ENCODE data around the gene DDIT4.
A peak's percentile ranks its signal among the peaks of the same experiment; 100 is the strongest.
"Not testable (repeated sequence)": the region's sequence is repeated elsewhere in the genome, so short reads cannot be mapped to it uniquely, and the experiment has no call there.

Gene DDIT4

GRCh38 chr10:72267819-72268399, 5.8 kb upstream of the DDIT4 start:
- no peak for DNase-seq (ENCODE audit: low spot score)

GRCh38 chr10:72268475-72269200, 5.1 kb upstream of the DDIT4 start:
- DNase-seq (ENCODE audit: low spot score), result not testable (repeated sequence)

- no peak for DNase-seq (ENCODE audit: low spot score)
Observed at GRCh38 chr10:72270607-72271281, 3.0 kb upstream of the DDIT4 start.

- DNase-seq (ENCODE audit: low spot score), result peak; percentile 85
Observed at GRCh38 chr10:72272689-72273409, 875 bp upstream of the DDIT4 start.

GRCh38 chr10:72274213-72274729, 547 bp downstream of the DDIT4 start:
- no peak for DNase-seq (ENCODE audit: low spot score)

DNA sequence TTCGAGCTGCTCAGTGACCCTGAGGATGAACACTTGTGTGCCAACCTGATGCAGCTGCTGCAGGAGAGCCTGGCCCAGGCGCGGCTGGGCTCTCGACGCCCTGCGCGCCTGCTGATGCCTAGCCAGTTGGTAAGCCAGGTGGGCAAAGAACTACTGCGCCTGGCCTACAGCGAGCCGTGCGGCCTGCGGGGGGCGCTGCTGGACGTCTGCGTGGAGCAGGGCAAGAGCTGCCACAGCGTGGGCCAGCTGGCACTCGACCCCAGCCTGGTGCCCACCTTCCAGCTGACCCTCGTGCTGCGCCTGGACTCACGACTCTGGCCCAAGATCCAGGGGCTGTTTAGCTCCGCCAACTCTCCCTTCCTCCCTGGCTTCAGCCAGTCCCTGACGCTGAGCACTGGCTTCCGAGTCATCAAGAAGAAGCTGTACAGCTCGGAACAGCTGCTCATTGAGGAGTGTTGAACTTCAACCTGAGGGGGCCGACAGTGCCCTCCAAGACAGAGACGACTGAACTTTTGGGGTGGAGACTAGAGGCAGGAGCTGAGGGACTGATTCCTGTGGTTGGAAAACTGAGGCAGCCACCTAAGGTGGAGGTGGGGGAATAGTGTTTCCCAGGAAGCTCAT, 1.1 kb downstream of the DDIT4 start:
- peak; percentile 80 for DNase-seq (ENCODE audit: low spot score)

DNA sequence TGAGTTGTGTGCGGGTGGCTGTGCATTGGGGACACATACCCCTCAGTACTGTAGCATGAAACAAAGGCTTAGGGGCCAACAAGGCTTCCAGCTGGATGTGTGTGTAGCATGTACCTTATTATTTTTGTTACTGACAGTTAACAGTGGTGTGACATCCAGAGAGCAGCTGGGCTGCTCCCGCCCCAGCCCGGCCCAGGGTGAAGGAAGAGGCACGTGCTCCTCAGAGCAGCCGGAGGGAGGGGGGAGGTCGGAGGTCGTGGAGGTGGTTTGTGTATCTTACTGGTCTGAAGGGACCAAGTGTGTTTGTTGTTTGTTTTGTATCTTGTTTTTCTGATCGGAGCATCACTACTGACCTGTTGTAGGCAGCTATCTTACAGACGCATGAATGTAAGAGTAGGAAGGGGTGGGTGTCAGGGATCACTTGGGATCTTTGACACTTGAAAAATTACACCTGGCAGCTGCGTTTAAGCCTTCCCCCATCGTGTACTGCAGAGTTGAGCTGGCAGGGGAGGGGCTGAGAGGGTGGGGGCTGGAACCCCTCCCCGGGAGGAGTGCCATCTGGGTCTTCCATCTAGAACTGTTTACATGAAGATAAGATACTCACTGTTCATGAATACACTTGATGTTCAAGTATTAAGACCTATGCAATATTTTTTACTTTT, 1.8 kb downstream of the DDIT4 start:
- no peak for DNase-seq (ENCODE audit: low spot score)

- no peak for DNase-seq (ENCODE audit: low spot score)
Observed at GRCh38 chr10:72276013-72276387, 2.3 kb downstream of the DDIT4 start.

DNA sequence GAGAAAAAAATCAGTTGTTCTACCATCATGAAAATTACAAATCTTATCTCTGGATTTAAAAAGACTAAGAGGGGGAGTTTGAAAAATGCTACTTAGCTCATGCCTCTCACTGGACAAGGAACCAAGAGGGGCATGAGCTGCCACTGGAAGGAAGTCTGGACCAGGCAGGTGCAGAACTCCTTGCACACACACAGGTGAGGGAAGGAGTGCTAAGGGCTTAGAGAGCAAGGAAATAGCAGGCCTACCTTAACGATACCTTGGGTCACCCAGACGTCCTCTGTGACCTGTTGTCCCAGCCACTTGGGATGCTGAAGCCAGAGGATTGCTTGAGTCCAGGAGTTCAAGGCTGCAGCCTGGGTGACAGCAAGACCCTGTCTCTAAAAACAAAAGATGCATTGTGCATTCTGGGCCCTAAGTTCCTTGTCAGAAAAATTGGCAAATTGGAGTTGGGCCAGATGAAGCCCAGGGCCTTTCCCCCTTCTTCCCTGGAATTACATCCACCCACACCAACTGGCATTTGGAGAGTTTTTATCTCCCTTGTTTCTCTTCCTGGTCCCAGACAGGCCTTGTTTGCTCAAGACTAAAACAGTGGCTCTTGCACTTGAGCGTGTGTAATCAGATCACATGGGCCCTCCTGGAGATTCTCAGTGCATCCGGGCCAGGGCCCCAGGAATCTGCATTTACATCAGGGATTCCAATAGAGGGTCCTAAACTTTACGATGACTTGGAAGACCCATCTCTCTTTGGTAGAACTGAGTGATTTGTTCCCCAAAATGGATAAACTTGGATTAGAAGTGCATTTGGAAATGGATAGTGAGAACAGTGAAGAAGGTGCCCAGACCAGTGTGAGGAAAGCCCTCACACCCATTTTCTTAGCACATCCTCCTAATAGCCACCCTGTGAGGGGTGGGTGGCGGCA, 3.0 kb downstream of the DDIT4 start:
- no peak for DNase-seq (ENCODE audit: low spot score)

DNA sequence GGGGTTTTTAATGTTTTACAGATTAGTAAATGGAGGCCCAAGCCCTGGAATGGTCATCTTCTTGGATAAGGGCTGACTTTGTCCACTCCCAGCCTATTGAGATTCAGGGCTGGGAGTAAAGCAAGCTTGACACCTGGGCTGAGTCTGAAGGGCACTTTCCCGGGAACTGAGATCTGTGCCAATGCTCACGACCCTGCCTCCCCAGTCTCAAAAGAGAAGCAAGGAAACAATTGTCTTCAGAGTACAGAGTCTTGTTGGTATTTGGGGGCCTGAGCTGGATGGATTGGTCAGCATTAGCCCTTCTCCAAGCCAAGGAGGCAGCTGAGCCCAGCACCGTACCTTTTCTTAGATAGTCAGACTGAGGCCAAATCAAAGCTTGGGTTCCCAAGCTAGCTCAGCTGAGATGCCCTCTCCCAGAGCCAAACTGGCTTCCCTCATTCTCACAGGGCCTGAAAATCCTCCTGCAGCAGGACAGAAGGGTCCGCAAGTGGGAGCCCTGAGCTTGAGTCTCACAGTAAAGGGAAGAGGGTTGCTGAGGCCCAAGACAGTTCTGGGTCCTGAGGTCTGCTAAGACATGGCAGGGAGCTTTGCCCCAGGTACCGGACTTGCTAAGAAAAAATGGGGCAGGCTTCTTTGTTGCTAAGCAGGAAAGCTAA, 3.7 kb downstream of the DDIT4 start:
- DNase-seq (ENCODE audit: low spot score), result no peak

- DNase-seq (ENCODE audit: low spot score), result no peak
Observed at GRCh38 chr10:72277996-72278667, 4.4 kb downstream of the DDIT4 start.

- no peak for DNase-seq (ENCODE audit: low spot score)
Observed at GRCh38 chr10:72278668-72279393, 5.1 kb downstream of the DDIT4 start.

GRCh38 chr10:72279587-72279986, 5.9 kb downstream of the DDIT4 start:
- not testable (repeated sequence) for DNase-seq (ENCODE audit: low spot score)

GRCh38 chr10:72283131-72283530, 9.4 kb downstream of the DDIT4 start:
- DNase-seq (ENCODE audit: low spot score), result no peak

DNA sequence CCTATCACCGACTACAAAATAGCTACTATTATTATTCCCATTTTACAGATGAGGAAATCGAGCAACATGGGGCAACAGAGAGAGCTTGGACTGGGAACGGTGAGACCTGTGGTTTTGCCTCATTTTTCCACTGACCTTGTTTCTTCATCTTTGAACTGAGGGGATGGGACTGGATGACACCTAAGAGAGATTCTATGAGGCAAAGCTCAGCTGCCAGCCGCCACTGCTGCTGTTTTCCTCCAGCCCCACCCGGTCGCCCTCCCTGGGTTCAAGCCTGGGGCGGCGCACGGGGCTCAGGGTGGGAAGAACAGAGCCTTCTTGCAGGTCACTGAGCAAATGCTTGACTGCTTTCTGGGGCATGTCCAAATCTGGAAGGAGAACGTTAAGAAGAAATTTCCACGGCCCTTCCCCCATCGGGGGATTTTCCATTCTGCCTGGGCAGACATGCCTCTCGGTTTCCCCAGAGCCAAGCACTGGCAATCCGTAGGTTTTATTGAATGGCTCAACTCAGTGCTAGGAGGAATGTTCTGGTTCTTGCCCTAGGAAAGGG, 12.3 kb downstream of the DDIT4 start:
- DNase-seq (ENCODE audit: low spot score), result no peak

DNA sequence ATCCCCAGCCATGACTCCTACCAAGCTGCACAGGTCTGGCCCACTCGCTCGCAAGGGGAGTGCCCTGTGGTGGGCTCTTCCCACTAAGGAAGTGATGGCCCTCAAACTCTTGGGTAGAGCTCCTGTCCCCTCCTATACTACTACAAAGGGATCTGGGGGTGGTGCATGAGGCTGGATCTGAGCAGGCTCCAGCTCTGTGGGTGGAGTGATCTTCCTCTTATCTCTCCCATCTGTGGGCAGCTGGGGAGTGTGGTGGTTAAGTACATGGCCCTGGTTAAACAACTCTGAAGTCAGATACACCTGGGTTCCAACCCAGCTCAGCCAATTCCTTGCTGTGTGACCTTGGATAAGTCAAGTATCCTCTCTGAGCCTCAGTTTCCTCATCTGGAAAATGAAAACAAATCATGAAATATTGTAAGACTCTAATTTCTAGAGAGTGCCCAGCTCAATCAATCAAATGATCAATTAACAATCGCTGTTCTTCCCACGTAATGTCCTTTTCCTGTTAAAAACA, 17.4 kb downstream of the DDIT4 start:
- DNase-seq (ENCODE audit: low spot score), result no peak

GRCh38 chr10:72292223-72292691, 18.5 kb downstream of the DDIT4 start:
- DNase-seq (ENCODE audit: low spot score), result no peak
